HCT116 (cell line): ENCODE measurements around the gene EPPIN. TPM values are rescaled to one million over a fixed set of nuclear protein-coding genes. Genes with fewer than 3 reads are reported as not detected.

Experiments used
- ATAC-seq: fragments of 200-7000 bp; cut with Tn5 transposase; 2 replicates; pipeline ENCODE4 v1.9.1; 2020; ENCODE audit warnings: mild to moderate bottlenecking, moderate library complexity
- BruUV-seq: library from RNA; stranded (reverse); fragments of 400-500 nt; replicated peaks from 2 replicates; lab custom pipeline; 2021; lab: Mats Ljungman, UMichigan
- CTCF ChIA-PET: fragments of 300-600 bp; sonication (Branson Sonifier 250); formaldehyde crosslinking; loops from one replicate; lab custom pipeline; 2021; ENCODE audit warnings: antibody characterized with exemption; lab: Charles Lee
- POLR2A ChIA-PET: fragments of 300-600, 350-600 bp; sonication (Branson Sonifier 250); formaldehyde crosslinking; loops from one replicate; lab custom pipeline; 2021; ENCODE audit warnings: antibody characterized with exemption; lab: Charles Lee
- RAD21 ChIA-PET, 2 experiments: fragments of 300-600 bp; sonication (Branson Sonifier 250); formaldehyde crosslinking; loops; one replicate each; lab custom pipeline; 2023; ENCODE audit warnings: low total read pairs in 2 of 2; ENCODE audit not compliant: uncharacterized antibody in 2 of 2, unreplicated experiment in 2 of 2, low non-redundant PET in 1 of 2; lab: Charles Lee
- DNase-seq: peaks from one replicate; pipeline ENCODE4 v3.0.0-alpha.2; 2010; ENCODE audit warnings: low read depth, low spot score
- H2AFZ ChIP-seq: fragments of 200-600 bp; shearing (Covaris generic), sonication (generic); 2 replicates; pipeline ENCODE4 v1.6.1; 2017; ENCODE audit warnings: low read depth, mixed run types, mixed read lengths, antibody characterized with exemption, low read length; ENCODE audit not compliant: poor library complexity, severe bottlenecking
- H3K27ac ChIP-seq: 2 replicates; pipeline ENCODE4 v1.5.1; 2012; ENCODE audit warnings: low read depth, low read length
- H3K27me3 ChIP-seq: fragments of 200-600 bp; sonication (generic); 2 replicates; pipeline ENCODE4 v1.6.1; 2016; ENCODE audit warnings: mixed run types, low read length, mixed read lengths; ENCODE audit not compliant: insufficient read depth
- H3K36me3 ChIP-seq, 2 experiments: fragments of 200-500 bp in 1 of 2; fragments of 200-600 bp in 1 of 2; sonication (Bioruptor generic) in 1 of 2; sonication (generic) in 1 of 2; 2 replicates each; pipeline versions ENCODE4 v1.5.1 to v1.6.1; 2014 to 2016; ENCODE audit warnings: low read length in 2 of 2, inconsistent platforms in 1 of 2, mixed read lengths in 1 of 2, mixed run types in 1 of 2; ENCODE audit not compliant: insufficient read depth in 2 of 2, control insufficient read depth in 1 of 2
- H3K4me1 ChIP-seq, 2 experiments: fragments of 200-600 bp in 1 of 2; sonication (generic) in 1 of 2; 2 replicates each; pipeline versions ENCODE4 v1.5.1 to v1.6.1; 2012 to 2017; ENCODE audit warnings: low read length in 2 of 2, inconsistent platforms in 1 of 2, mild to moderate bottlenecking in 1 of 2, mixed read lengths in 1 of 2, mixed run types in 1 of 2, moderate library complexity in 1 of 2; ENCODE audit not compliant: insufficient read depth in 2 of 2, control insufficient read depth in 1 of 2
- H3K4me2 ChIP-seq: fragments of 200-600 bp; sonication (generic); 2 replicates; pipeline ENCODE4 v1.6.1; 2017; ENCODE audit warnings: mixed run types, low read length, mixed read lengths
- H3K4me3 ChIP-seq, 2 experiments: fragments of 200-600 bp in 1 of 2; sonication (generic) in 1 of 2; replicated peaks in 1 of 2; 2 replicates each; pipeline ENCODE4 v1.5.1; 2011 to 2016; ENCODE audit warnings: low read length in 2 of 2, control low read depth in 1 of 2, low read depth in 1 of 2, mild to moderate bottlenecking in 1 of 2, mixed read lengths in 1 of 2, mixed run types in 1 of 2
- H3K79me2 ChIP-seq: fragments of 200-600 bp; sonication (generic); 2 replicates; pipeline ENCODE4 v1.6.1; 2017; ENCODE audit warnings: mild to moderate bottlenecking, mixed run types, low read length, moderate library complexity, mixed read lengths; ENCODE audit not compliant: insufficient read depth
- H3K9ac ChIP-seq: fragments of 200-600 bp; sonication (generic); 2 replicates; pipeline ENCODE4 v1.6.1; 2016; ENCODE audit warnings: low read length, mixed read lengths
- H3K9me2 ChIP-seq: fragments of 200-600 bp; sonication (generic), shearing (Covaris generic); 2 replicates; pipeline ENCODE4 v1.6.1; 2017; ENCODE audit warnings: mixed run types, mild to moderate bottlenecking, moderate library complexity; ENCODE audit not compliant: insufficient read depth
- H3K9me3 ChIP-seq, 2 experiments: fragments of 200-500 bp in 1 of 2; fragments of 200-600 bp in 1 of 2; sonication (Bioruptor generic) in 1 of 2; sonication (generic) in 1 of 2; 2 replicates each; pipeline ENCODE4 v1.6.1; 2014 to 2017; ENCODE audit warnings: low read length in 2 of 2, mixed read lengths in 2 of 2, inconsistent platforms in 1 of 2, low read depth in 1 of 2, mild to moderate bottlenecking in 1 of 2, mixed run types in 1 of 2, moderate library complexity in 1 of 2; ENCODE audit not compliant: control insufficient read depth in 1 of 2, insufficient read depth in 1 of 2
- H4K20me1 ChIP-seq: fragments of 200-600 bp; sonication (generic), shearing (Covaris generic); 2 replicates; pipeline ENCODE4 v1.6.1; 2017; ENCODE audit warnings: mixed run types, mild to moderate bottlenecking, moderate library complexity; ENCODE audit not compliant: insufficient read depth
- CBX3 ChIP-seq: IDR thresholded peaks from 2 replicates; pipeline ENCODE4 v1.6.1; 2012; ENCODE audit warnings: low read depth
- CEBPB ChIP-seq: IDR thresholded peaks from 2 replicates; pipeline ENCODE4 v1.6.1; 2012; ENCODE audit warnings: low read depth
- EGR1 ChIP-seq: IDR thresholded peaks from 2 replicates; pipeline ENCODE4 v1.6.1; 2012; ENCODE audit warnings: low read depth
- ELF1 ChIP-seq: IDR thresholded peaks from 2 replicates; pipeline ENCODE4 v1.6.1; 2012; ENCODE audit warnings: low read depth, borderline replicate concordance
- EZH2 ChIP-seq: fragments of 200-600 bp; sonication (generic); IDR thresholded peaks from 2 replicates; pipeline ENCODE4 v1.6.1; 2017; ENCODE audit warnings: antibody characterized with exemption, mixed run types
- EZH2phosphoT487 ChIP-seq: fragments of 200-600 bp; IDR thresholded peaks from 2 replicates; pipeline ENCODE4 v1.6.1; 2018; ENCODE audit warnings: antibody characterized with exemption, borderline replicate concordance
- FOSL1 ChIP-seq: IDR thresholded peaks from 2 replicates; pipeline ENCODE4 v1.6.1; 2012; ENCODE audit warnings: low read depth
- JUND ChIP-seq: IDR thresholded peaks from 2 replicates; pipeline ENCODE4 v1.6.1; 2012
- POLR2AphosphoS5 ChIP-seq: IDR thresholded peaks from 2 replicates; pipeline ENCODE4 v1.6.1; 2011; ENCODE audit warnings: mild to moderate bottlenecking, low read depth, low read length, moderate library complexity
- RAD21 ChIP-seq: IDR thresholded peaks from 2 replicates; pipeline ENCODE4 v1.6.1; 2012; ENCODE audit warnings: low read depth, mild to moderate bottlenecking
- SIN3A ChIP-seq: IDR thresholded peaks from 2 replicates; pipeline ENCODE4 v1.6.1; 2012; ENCODE audit warnings: low read depth
- SP1 ChIP-seq: IDR thresholded peaks from 2 replicates; pipeline ENCODE4 v1.6.1; 2012; ENCODE audit warnings: low read depth
- SRF ChIP-seq: IDR thresholded peaks from 2 replicates; pipeline ENCODE4 v1.6.1; 2012; ENCODE audit warnings: low read depth
- TCF7L2 ChIP-seq: IDR thresholded peaks from 2 replicates; pipeline ENCODE4 v1.7.0; 2011; ENCODE audit warnings: borderline replicate concordance, inconsistent platforms; ENCODE audit not compliant: insufficient read depth, insufficient read length; ENCODE audit errors: extremely low read depth
- ZFX ChIP-seq: fragments of 450-650 bp; IDR thresholded peaks from 2 replicates; pipeline ENCODE4 v1.6.1; 2017
- ZNF274 ChIP-seq: fragments of 200-500 bp; sonication (Bioruptor generic); IDR thresholded peaks from 2 replicates; pipeline ENCODE4 v1.6.1; 2014; ENCODE audit warnings: mild to moderate bottlenecking, low read depth, low read length, inconsistent platforms
- intact Hi-C: fragments of 100-400 bp; cut with micrococcal nuclease; formaldehyde crosslinking; loops from 2 replicates; pipeline ENCODE4 v1.10.0; 2022
- total RNA-seq: library from RNA; stranded (reverse); gene quantifications from one replicate; pipeline ENCODE4 v1.2.1, GENCODE V29; 2021; ENCODE audit not compliant: unreplicated experiment
- TF ChIP-seq, protein P1 (sequence below): IDR thresholded peaks from 2 replicates; pipeline ENCODE4 v1.6.1; 2012
- TF ChIP-seq, protein P2 (sequence below): IDR thresholded peaks from 2 replicates; pipeline ENCODE4 v1.6.1; 2012
- TF ChIP-seq, protein P3 (sequence below), 3 experiments: fragments of 200-600 bp in 1 of 3; sonication (generic) in 1 of 3; IDR thresholded peaks in 2 of 3; conservative IDR thresholded peaks in 1 of 3; 2 replicates each; pipeline ENCODE4 v1.5.1; 2012 to 2017; ENCODE audit warnings: low read depth in 2 of 3, low read length in 2 of 3, antibody characterized with exemption in 1 of 3, borderline replicate concordance in 1 of 3, control low read depth in 1 of 3, mild to moderate bottlenecking in 1 of 3, mixed read lengths in 1 of 3, mixed run types in 1 of 3, moderate library complexity in 1 of 3; ENCODE audit not compliant: insufficient read depth in 1 of 3

EPPIN gene
- total RNA-seq, 1 experiment from 2014 or later, result not detected

DNA sequence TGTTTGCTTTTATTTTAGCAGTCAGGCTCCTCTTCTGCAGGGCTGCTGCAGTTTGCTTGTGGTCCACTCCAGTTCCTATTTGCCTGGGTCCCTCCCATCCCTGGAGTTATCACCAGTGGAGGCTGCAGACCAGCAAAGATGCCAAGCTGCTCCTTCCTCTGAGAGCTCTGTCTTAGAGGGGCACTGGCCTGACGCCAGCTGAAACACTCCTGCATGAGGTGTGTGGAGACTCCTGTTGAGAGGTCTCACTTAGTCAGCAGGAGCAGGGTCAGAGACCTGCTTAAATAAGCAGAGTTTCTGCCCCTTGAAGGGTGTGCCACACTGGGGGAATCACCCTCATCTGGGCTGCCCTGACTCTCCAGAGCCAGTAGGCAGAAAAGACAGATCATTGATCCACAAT, 48.0 kb upstream of the EPPIN start:
- ChIA-PET POLR2A (no interaction called here), CTCF (interaction anchor here (1.8 kb wide), 1 partner anchor 176 kb away, joined by 4 read pairs; no protein-coding TSS in a partner anchor), RAD21 (no interaction called here)
- TF ChIP-seq ZNF274 (no peak), SIN3A (no peak), FOSL1 (no peak), EGR1 (no peak), POLR2AphosphoS5 (no peak), ZFX (no peak), EZH2 (no peak), JUND (no peak), CEBPB (no peak), SP1 (no peak), RAD21 (no peak), TCF7L2 (no peak), EZH2phosphoT487 (no peak), SRF (no peak), CBX3 (no peak), ELF1 (no peak)
- TF ChIP-seq, protein P1, sequence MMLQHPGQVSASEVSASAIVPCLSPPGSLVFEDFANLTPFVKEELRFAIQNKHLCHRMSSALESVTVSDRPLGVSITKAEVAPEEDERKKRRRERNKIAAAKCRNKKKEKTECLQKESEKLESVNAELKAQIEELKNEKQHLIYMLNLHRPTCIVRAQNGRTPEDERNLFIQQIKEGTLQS, result no peak
- TF ChIP-seq, protein P2, sequence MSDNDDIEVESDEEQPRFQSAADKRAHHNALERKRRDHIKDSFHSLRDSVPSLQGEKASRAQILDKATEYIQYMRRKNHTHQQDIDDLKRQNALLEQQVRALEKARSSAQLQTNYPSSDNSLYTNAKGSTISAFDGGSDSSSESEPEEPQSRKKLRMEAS, result no peak
- TF ChIP-seq, protein P3, sequence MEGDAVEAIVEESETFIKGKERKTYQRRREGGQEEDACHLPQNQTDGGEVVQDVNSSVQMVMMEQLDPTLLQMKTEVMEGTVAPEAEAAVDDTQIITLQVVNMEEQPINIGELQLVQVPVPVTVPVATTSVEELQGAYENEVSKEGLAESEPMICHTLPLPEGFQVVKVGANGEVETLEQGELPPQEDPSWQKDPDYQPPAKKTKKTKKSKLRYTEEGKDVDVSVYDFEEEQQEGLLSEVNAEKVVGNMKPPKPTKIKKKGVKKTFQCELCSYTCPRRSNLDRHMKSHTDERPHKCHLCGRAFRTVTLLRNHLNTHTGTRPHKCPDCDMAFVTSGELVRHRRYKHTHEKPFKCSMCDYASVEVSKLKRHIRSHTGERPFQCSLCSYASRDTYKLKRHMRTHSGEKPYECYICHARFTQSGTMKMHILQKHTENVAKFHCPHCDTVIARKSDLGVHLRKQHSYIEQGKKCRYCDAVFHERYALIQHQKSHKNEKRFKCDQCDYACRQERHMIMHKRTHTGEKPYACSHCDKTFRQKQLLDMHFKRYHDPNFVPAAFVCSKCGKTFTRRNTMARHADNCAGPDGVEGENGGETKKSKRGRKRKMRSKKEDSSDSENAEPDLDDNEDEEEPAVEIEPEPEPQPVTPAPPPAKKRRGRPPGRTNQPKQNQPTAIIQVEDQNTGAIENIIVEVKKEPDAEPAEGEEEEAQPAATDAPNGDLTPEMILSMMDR (IDR thresholded peaks at IDR 0.05 in 2 of 3, conservative IDR thresholded peaks at IDR 0.05 in 1 of 3; ENCODE audit: borderline replicate concordance in 1 of 3, insufficient read depth in 1 of 3, low read depth in 2 of 3, low read length in 2 of 3), result no peak
- H4K20me1 ChIP-seq, result no peaks in the 10 kb centered on the region
- no peak overlapping the region for H3K4me2 ChIP-seq
- H3K9ac ChIP-seq, result no peak overlapping the region
- H3K9me3 ChIP-seq, result no peaks in the 10 kb centered on the region
- no peak overlapping the region for H3K4me3 ChIP-seq
- no peak for ATAC-seq
- no TSS peak for BruUV-seq
- no peaks in the 10 kb centered on the region for H3K36me3 ChIP-seq
- no peaks in the 10 kb centered on the region for H3K9me2 ChIP-seq
- no peak for DNase-seq
- H3K79me2 ChIP-seq, result no peaks in the 10 kb centered on the region
- no peaks in the 10 kb centered on the region; the same call in 1 of the 2 replicates for H3K27me3 ChIP-seq
- H3K27ac ChIP-seq, result no peak overlapping the region
- intact Hi-C loops, result no loop called here
- no peaks in the 10 kb centered on the region for H3K4me1 ChIP-seq
- H2AFZ ChIP-seq, result no peak overlapping the region
